Fibroblast of upper back skin (primary cell): ENCODE measurements around the gene MCEE.

Experiments used
- DNase-seq: peaks from one replicate; pipeline ENCODE4 v3.0.0-alpha.2; 2013

Gene MCEE

GRCh38 chr2:71074893-71075395 is 55.1 kb downstream of the MCEE start:
- DNase-seq, result no peak

- no peak for DNase-seq
Measured at GRCh38 chr2:71073475-71073874, 56.6 kb downstream of the MCEE start.

GRCh38 chr2:71072492-71072891 is 57.5 kb downstream of the MCEE start:
- no peak for DNase-seq

- DNase-seq, result no peak
Measured at GRCh38 chr2:71071681-71072398, 58.2 kb downstream of the MCEE start.

GRCh38 chr2:71070294-71071093 is 59.5 kb downstream of the MCEE start:
- DNase-seq, result peak; percentile 38

GRCh38 chr2:71069376-71069775 is 60.7 kb downstream of the MCEE start:
- peak; percentile 20 for DNase-seq

GRCh38 chr2:71068218-71069035 is 61.6 kb downstream of the MCEE start, which contains the start of gene NAGK:
TSS of gene NAGK (plus strand) at chr2:71068648. CDS start at chr2:71068684, 36 bp downstream.
- DNase-seq, result peak; percentile 94

- peak; percentile 17 for DNase-seq
Measured at GRCh38 chr2:71067567-71068217, 62.3 kb downstream of the MCEE start.

- no peak for DNase-seq
Measured at GRCh38 chr2:71066856-71067255, 63.2 kb downstream of the MCEE start.

GRCh38 chr2:71064754-71065621 is 65.0 kb downstream of the MCEE start:
- DNase-seq, result peak; percentile 21

- DNase-seq, result no peak
Measured at GRCh38 chr2:71064110-71064611, 65.9 kb downstream of the MCEE start.

- no peak for DNase-seq
Measured at GRCh38 chr2:71063216-71063615, 66.8 kb downstream of the MCEE start.

- DNase-seq, result no peak
Measured at GRCh38 chr2:71060871-71061270, 69.2 kb downstream of the MCEE start.

GRCh38 chr2:71060211-71060610 is 69.8 kb downstream of the MCEE start:
- no peak for DNase-seq
